ENCODE data around the gene SYDE2.

GRCh38 chr1:85243372-85243771 is 42.6 kb upstream of the SYDE2 start:
- TF ChIP-seq CTCF (conservative IDR thresholded peaks at IDR 0.05 in 1 of 2, IDR thresholded peaks at IDR 0.05 in 1 of 2; ENCODE audit: extremely low read depth in 1 of 2, insufficient read depth in 1 of 2, low read depth in 1 of 2, low read length in 2 of 2) (no peak), EZH2 (IDR thresholded peaks at IDR 0.05; ENCODE audit: borderline replicate concordance, low read length) (no peak)
